ENCODE results near the gene MZB1.

GRCh38 chr5:139391570-139392323, 2.0 kb upstream of the MZB1 start:
- TF ChIP-seq CTCF (IDR thresholded peaks at IDR 0.05) (no peak), POLR2AphosphoS5 (IDR thresholded peaks at IDR 0.05) (no peak), POLR2A (IDR thresholded peaks at IDR 0.05) (no peak)
